Activated naive CD8-positive, alpha-beta T cell treated with anti-CD3 and anti-CD28 coated beads, Interleukin-2, amount 50 U/mL, for 24 hours (primary cell): Measurements from ENCODE around the gene NLE1.

Experiments
- ATAC-seq: fragments of 150-1000 bp; cut with Tn5 transposase; one replicate; pipeline ENCODE4 v1.10.0; 2021
- DNase-seq: peaks from one replicate; pipeline ENCODE4 v3.0.0; 2021
- H3K27ac Mint-ChIP-seq: one replicate; pipeline ENCODE4 v1.8.0; 2021; ENCODE audit warnings: mild to moderate bottlenecking, mixed read lengths
- H3K27me3 Mint-ChIP-seq: one replicate; pipeline ENCODE4 v1.8.0; 2021; ENCODE audit warnings: mixed read lengths
- H3K36me3 Mint-ChIP-seq: one replicate; pipeline ENCODE4 v1.8.0; 2021; ENCODE audit warnings: low read depth, mixed read lengths
- H3K4me1 Mint-ChIP-seq: one replicate; pipeline ENCODE4 v1.8.0; 2021; ENCODE audit warnings: mixed read lengths
- H3K4me3 Mint-ChIP-seq: one replicate; pipeline ENCODE4 v1.8.0; 2021; ENCODE audit warnings: mild to moderate bottlenecking, moderate library complexity, mixed read lengths
- H3K9me3 Mint-ChIP-seq: one replicate; pipeline ENCODE4 v1.8.0; 2021; ENCODE audit warnings: mixed read lengths

Gene NLE1

GRCh38 chr17:35079547-35080423 is 62.3 kb downstream of the NLE1 start:
- H3K4me3 Mint-ChIP-seq, result no peak overlapping the region
- ATAC-seq, result no peak
- H3K9me3 Mint-ChIP-seq, result no peaks in the 10 kb centered on the region
- DNase-seq, result no peak
- no peaks in the 10 kb centered on the region for H3K27me3 Mint-ChIP-seq
- H3K27ac Mint-ChIP-seq, result no peak overlapping the region
- peaks cover 68% of the 10 kb centered on the region for H3K4me1 Mint-ChIP-seq
- H3K36me3 Mint-ChIP-seq, result no peaks in the 10 kb centered on the region
